ENCODE measurements around the gene GTF2I. TPM values are rescaled to one million over a fixed set of nuclear protein-coding genes. Genes with fewer than 3 reads are reported as not detected.
"Not testable (repeated sequence)": the region's sequence is repeated elsewhere in the genome, so short reads cannot be mapped to it uniquely, and the experiment has no call there.

Gene GTF2I
- total and polyA plus RNA-seq, 4 donors = 27.4 to 97.9 (median 65.8) TPM

DNA sequence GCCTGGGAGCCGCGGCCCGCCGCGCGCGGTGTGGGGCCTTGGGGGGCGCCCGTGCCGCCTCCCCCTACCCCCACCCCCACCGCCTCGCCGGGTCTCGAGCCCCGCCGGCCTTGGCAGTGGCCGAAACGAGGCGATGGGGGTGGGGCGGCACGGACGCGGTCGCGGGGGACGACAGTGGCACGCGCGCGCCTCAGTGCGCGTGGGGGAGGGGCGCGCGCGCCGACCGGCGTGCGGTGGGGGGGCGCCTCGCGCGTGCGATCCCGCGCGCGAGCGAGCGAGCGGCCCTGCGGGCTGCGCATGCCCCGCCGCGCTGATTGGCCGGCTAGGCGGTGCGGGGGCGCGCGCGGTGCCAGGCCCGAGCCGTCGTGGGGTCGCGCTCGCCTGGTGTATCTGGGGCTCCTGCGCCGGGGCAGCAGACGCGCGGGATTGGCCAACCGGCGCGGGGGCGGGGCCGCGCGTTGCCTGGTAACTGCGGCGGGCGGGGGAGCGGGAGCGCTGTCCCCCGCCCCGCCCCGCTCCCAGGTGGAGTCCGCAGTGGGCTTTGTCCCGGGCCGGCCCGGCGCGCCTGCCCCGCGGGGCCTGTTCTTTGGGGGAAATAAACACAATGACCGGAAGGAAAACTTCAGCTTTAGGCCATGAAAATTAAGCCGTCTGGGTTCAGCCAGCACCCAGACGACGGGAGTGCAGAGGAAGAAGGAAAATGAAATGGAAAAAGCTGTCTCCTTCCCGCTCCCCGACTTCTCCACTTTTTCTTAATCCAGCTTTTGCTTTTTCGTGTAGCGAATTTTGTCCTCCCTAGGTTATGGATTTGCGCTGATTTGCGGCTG is 873 bp downstream of the GTF2I start:
- Histone ChIP-seq H3K4me1 (ENCODE audit: control insufficient read depth in 4 of 4, insufficient read depth in 4 of 4, low read length in 3 of 4) (peaks cover 30 to 70% (median 49%) of the 10 kb centered on the region in 4 donors), H3K27me3 (ENCODE audit: control insufficient read depth in 4 of 4, insufficient read depth in 4 of 4, low read length in 3 of 4) (no peaks in the 10 kb centered on the region), H3K36me3 (ENCODE audit: control insufficient read depth in 4 of 4, insufficient read depth in 3 of 4, low read depth in 1 of 4, low read length in 3 of 4) (no peaks in the 10 kb centered on the region), H3K4me3 (ENCODE audit: low read depth in 1 of 3, low read length in 3 of 3) (peak overlapping the region; percentile 61 to 100 (median 69)), H3K9me3 (ENCODE audit: control insufficient read depth in 4 of 4, low read length in 3 of 4) (no peaks in the 10 kb centered on the region), H3K9ac (ENCODE audit: low read depth in 1 of 2, low read length in 2 of 2) (peak overlapping the region; percentile 10 to 24), H3K27ac (ENCODE audit: low read depth in 1 of 2, low read length in 2 of 2) (peak overlapping the region; percentile 99)
- DNase-seq (ENCODE audit: low spot score) = peak; percentile 95
- TF ChIP-seq RAD21 (IDR thresholded peaks at IDR 0.05) (peak in 1 of 2 donors; percentile 4), TAF1 (conservative IDR thresholded peaks at IDR 0.05) (no peak), HNF4G (IDR thresholded peaks at IDR 0.05) (no peak), EGR1 (IDR thresholded peaks at IDR 0.05; ENCODE audit: low read depth in 2 of 2) (peak in 1 of 2 donors; percentile 60), NR2F2 (IDR thresholded peaks at IDR 0.05) (no peak)
- WGBS = 1% methylated on average over 108 of the region's 108 CpGs

DNA sequence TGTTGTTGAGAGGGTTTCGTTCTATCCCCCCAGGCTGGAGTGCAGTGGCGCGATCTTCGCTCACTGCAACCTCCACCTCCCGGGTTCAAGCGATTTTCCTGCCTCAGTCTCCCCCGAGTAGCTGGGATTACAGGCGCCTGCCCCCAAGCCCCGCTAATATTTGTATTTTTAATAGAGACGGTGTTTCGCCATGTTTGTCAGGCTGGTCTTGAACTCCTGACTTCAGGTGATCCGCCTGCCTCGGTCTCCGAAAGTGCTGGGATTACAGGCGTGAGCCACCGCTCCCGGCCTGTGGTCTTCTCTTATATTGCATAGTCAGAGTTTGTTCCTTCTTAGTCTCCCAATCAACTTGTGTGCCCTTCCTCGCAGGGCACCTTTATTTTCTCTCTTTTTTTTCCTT is 2.7 kb downstream of the GTF2I start:
- Histone ChIP-seq H3K27ac (ENCODE audit: low read depth in 1 of 2, low read length in 2 of 2) (peak overlapping the region; percentile 73 to 85), H3K4me1 (ENCODE audit: control insufficient read depth in 4 of 4, insufficient read depth in 4 of 4, low read length in 3 of 4) (peaks cover 24 to 64% (median 42%) of the 10 kb centered on the region in 4 donors), H3K4me3 (ENCODE audit: low read depth in 1 of 3, low read length in 3 of 3) (peak overlapping the region in 2 of 3 donors; percentile 13 to 19), H3K9ac (ENCODE audit: low read depth in 1 of 2, low read length in 2 of 2) (peak overlapping the region; percentile 8 to 58)
- not testable (repeated sequence) for H3K27me3 ChIP-seq (ENCODE audit: control insufficient read depth in 4 of 4, insufficient read depth in 4 of 4, low read length in 3 of 4); DNase-seq (ENCODE audit: low spot score); H3K9me3 ChIP-seq (ENCODE audit: control insufficient read depth in 4 of 4, low read length in 3 of 4); H3K36me3 ChIP-seq (ENCODE audit: control insufficient read depth in 4 of 4, insufficient read depth in 3 of 4, low read depth in 1 of 4, low read length in 3 of 4)
- WGBS = 46% methylated on average over 18 of the region's 18 CpGs

- H3K4me3 ChIP-seq (ENCODE audit: low read depth in 1 of 3, low read length in 3 of 3); H3K36me3 ChIP-seq (ENCODE audit: control insufficient read depth in 4 of 4, insufficient read depth in 3 of 4, low read depth in 1 of 4, low read length in 3 of 4); DNase-seq (ENCODE audit: low spot score); H3K27me3 ChIP-seq (ENCODE audit: control insufficient read depth in 4 of 4, insufficient read depth in 4 of 4, low read length in 3 of 4); H3K9ac ChIP-seq (ENCODE audit: low read depth in 1 of 2, low read length in 2 of 2); H3K9me3 ChIP-seq (ENCODE audit: control insufficient read depth in 4 of 4, low read length in 3 of 4): not testable (repeated sequence)
- TF ChIP-seq RAD21 (IDR thresholded peaks at IDR 0.05) (peak in 1 of 2 donors; percentile 25), HNF4A (conservative IDR thresholded peaks at IDR 0.05) (peak in 1 of 2 donors; percentile 17)
- Histone ChIP-seq H3K27ac (ENCODE audit: low read depth in 1 of 2, low read length in 2 of 2) (peak overlapping the region; percentile 4 to 63), H3K4me1 (ENCODE audit: control insufficient read depth in 4 of 4, insufficient read depth in 4 of 4, low read length in 3 of 4) (peaks cover 21 to 48% (median 29%) of the 10 kb centered on the region in 4 donors)
- 66% methylated on average over 21 of the region's 21 CpGs for WGBS
Measured at GRCh38 chr7:74661836-74662794, 4.6 kb downstream of the GTF2I start.

- H3K27ac ChIP-seq (ENCODE audit: low read depth in 1 of 2, low read length in 2 of 2) = peak overlapping the region in 1 of 2 donors; percentile 18
- no peaks in the 10 kb centered on the region for H3K27me3 ChIP-seq (ENCODE audit: control insufficient read depth in 4 of 4, insufficient read depth in 4 of 4, low read length in 3 of 4)
- H3K4me3 ChIP-seq (ENCODE audit: low read depth in 1 of 3, low read length in 3 of 3) = no peak overlapping the region
- 95% methylated on average over 12 of the region's 12 CpGs for WGBS
- peaks cover 0 to under 1% (median 0%) of the 10 kb centered on the region in 4 donors for H3K36me3 ChIP-seq (ENCODE audit: control insufficient read depth in 4 of 4, insufficient read depth in 3 of 4, low read depth in 1 of 4, low read length in 3 of 4)
- no peaks in the 10 kb centered on the region for H3K9me3 ChIP-seq (ENCODE audit: control insufficient read depth in 4 of 4, low read length in 3 of 4)
- H3K4me1 ChIP-seq (ENCODE audit: control insufficient read depth in 4 of 4, insufficient read depth in 4 of 4, low read length in 3 of 4) = peaks cover 15 to 30% (median 17%) of the 10 kb centered on the region in 4 donors
- no peak for DNase-seq (ENCODE audit: low spot score)
- no peak for TF ChIP-seq RAD21 (IDR thresholded peaks at IDR 0.05)
- TF ChIP-seq TAF1 (conservative IDR thresholded peaks at IDR 0.05) = no peak
- no peak for TF ChIP-seq GABPA (IDR thresholded peaks at IDR 0.05 in 1 of 2, conservative IDR thresholded peaks at IDR 0.05 in 1 of 2)
- TF ChIP-seq HNF4A (conservative IDR thresholded peaks at IDR 0.05) = no peak
- TF ChIP-seq, protein P1, sequence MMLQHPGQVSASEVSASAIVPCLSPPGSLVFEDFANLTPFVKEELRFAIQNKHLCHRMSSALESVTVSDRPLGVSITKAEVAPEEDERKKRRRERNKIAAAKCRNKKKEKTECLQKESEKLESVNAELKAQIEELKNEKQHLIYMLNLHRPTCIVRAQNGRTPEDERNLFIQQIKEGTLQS (IDR thresholded peaks at IDR 0.05) = no peak
- TF ChIP-seq, protein P2, sequence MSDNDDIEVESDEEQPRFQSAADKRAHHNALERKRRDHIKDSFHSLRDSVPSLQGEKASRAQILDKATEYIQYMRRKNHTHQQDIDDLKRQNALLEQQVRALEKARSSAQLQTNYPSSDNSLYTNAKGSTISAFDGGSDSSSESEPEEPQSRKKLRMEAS (IDR thresholded peaks at IDR 0.05) = no peak
- no peak for TF ChIP-seq JUND (IDR thresholded peaks at IDR 0.05)
- no peak for TF ChIP-seq EGR1 (IDR thresholded peaks at IDR 0.05; ENCODE audit: low read depth in 2 of 2)
- no peak for TF ChIP-seq HNF4G (IDR thresholded peaks at IDR 0.05)
- TF ChIP-seq FOXA1 (IDR thresholded peaks at IDR 0.05) = no peak
- TF ChIP-seq FOXA2 (IDR thresholded peaks at IDR 0.05) = no peak
- TF ChIP-seq NR2F2 (IDR thresholded peaks at IDR 0.05) = no peak
- no peak overlapping the region for H3K9ac ChIP-seq (ENCODE audit: low read depth in 1 of 2, low read length in 2 of 2)
Measured at GRCh38 chr7:74665296-74665938, 7.9 kb downstream of the GTF2I start.

- DNase-seq (ENCODE audit: low spot score); H3K9me3 ChIP-seq (ENCODE audit: control insufficient read depth in 4 of 4, low read length in 3 of 4); H3K9ac ChIP-seq (ENCODE audit: low read depth in 1 of 2, low read length in 2 of 2); H3K36me3 ChIP-seq (ENCODE audit: control insufficient read depth in 4 of 4, insufficient read depth in 3 of 4, low read depth in 1 of 4, low read length in 3 of 4); H3K27ac ChIP-seq (ENCODE audit: low read depth in 1 of 2, low read length in 2 of 2); H3K27me3 ChIP-seq (ENCODE audit: control insufficient read depth in 4 of 4, insufficient read depth in 4 of 4, low read length in 3 of 4); H3K4me3 ChIP-seq (ENCODE audit: low read depth in 1 of 3, low read length in 3 of 3): not testable (repeated sequence)
- 96% methylated on average over 7 of the region's 7 CpGs for WGBS
- peaks cover 6 to 16% (median 13%) of the 10 kb centered on the region in 4 donors for H3K4me1 ChIP-seq (ENCODE audit: control insufficient read depth in 4 of 4, insufficient read depth in 4 of 4, low read length in 3 of 4)
Measured at GRCh38 chr7:74667013-74667412, 9.5 kb downstream of the GTF2I start.
